Omental fat pad (tissue), 4 donors: Measurements from ENCODE around the gene ARHGAP26. TPM values are rescaled to one million over a fixed set of nuclear protein-coding genes. Genes with fewer than 3 reads are reported as not detected.
A peak's percentile ranks its signal among the peaks of the same experiment; 100 is the strongest.

Source experiments
- ATAC-seq: fragments of 150-250 bp; one replicate; pipeline ENCODE4 v1.9.1; 2016; ENCODE audit warnings: mild to moderate bottlenecking, moderate library complexity; ENCODE audit not compliant: low FRiP score
- DNase-seq: peaks from one replicate; pipeline ENCODE4 v3.0.0-alpha.2; 2019; ENCODE audit warnings: low spot score
- CTCF ChIP-seq, 3 donors: fragments of 450-650 bp; IDR thresholded peaks; one replicate each; pipeline ENCODE4 v1.5.1; 2016 to 2017; ENCODE audit warnings: antibody characterized with exemption in 3 of 3, mild to moderate bottlenecking in 3 of 3, moderate library complexity in 2 of 3
- total RNA-seq, 4 donors: library from RNA; depleted of rRNA; stranded (reverse); fragments of >200 nt; gene quantifications; one replicate each; pipeline ENCODE4 v1.1.0, GENCODE V29; 2016

The ARHGAP26 gene
- total RNA-seq, 4 donors from 2014 or later, result 40.4 to 134 (median 63.6) TPM

GRCh38 chr5:142838845-142839244 lies 68.7 kb downstream of the ARHGAP26 start:
- DNase-seq, result no peak
- no peak for ATAC-seq
- TF ChIP-seq CTCF (IDR thresholded peaks at IDR 0.05), result no peak

- TF ChIP-seq CTCF (IDR thresholded peaks at IDR 0.05), result no peak
- ATAC-seq (peak; percentile 84), DNase-seq (no peak)
Observed at GRCh38 chr5:142839711-142840346, 69.7 kb downstream of the ARHGAP26 start.

- DNase-seq (no peak), ATAC-seq (no peak)
- TF ChIP-seq CTCF (IDR thresholded peaks at IDR 0.05), result no peak
Observed at GRCh38 chr5:142840575-142840974, 70.4 kb downstream of the ARHGAP26 start.

GRCh38 chr5:142841511-142842265 lies 71.5 kb downstream of the ARHGAP26 start:
- DNase-seq (no peak), ATAC-seq (no peak)
- TF ChIP-seq CTCF (IDR thresholded peaks at IDR 0.05), result no peak

- TF ChIP-seq CTCF (IDR thresholded peaks at IDR 0.05), result no peak
- no peak for ATAC-seq
- no peak for DNase-seq
Observed at GRCh38 chr5:142842994-142843905, 73.1 kb downstream of the ARHGAP26 start.

GRCh38 chr5:142844866-142845265 lies 74.7 kb downstream of the ARHGAP26 start:
- no peak for DNase-seq
- no peak for ATAC-seq
- no peak for TF ChIP-seq CTCF (IDR thresholded peaks at IDR 0.05)
